GM18951 (cell line): Measurements from ENCODE around the gene SFMBT1.
"Not testable (repeated sequence)": the region's sequence is repeated elsewhere in the genome, so short reads cannot be mapped to it uniquely, and the experiment has no call there.

Experiments used
- POLR2A ChIP-seq: IDR thresholded peaks from 4 replicates; pipeline ENCODE4 v1.6.1; 2011; ENCODE audit warnings: mild to moderate bottlenecking; ENCODE audit not compliant: insufficient read length, insufficient read depth; ENCODE audit errors: extremely low read depth
- in situ Hi-C: fragments of 300-500 bp; cut with MboI; formaldehyde crosslinking; loops from one replicate; pipeline ENCODE4 v1.12.0; 2022; ENCODE audit warnings: low sequenced_read_pairs, mixed read lengths, inconsistent platforms; ENCODE audit not compliant: unreplicated experiment

The SFMBT1 gene

GRCh38 chr3:53039376-53039752 lies 6.5 kb downstream of the SFMBT1 start:
- TF ChIP-seq POLR2A, result no peak
- in situ Hi-C loops, result no loop called here

GRCh38 chr3:53038679-53039375 lies 7.0 kb downstream of the SFMBT1 start:
- in situ Hi-C loops, result no loop called here
- TF ChIP-seq POLR2A, result no peak

GRCh38 chr3:53035825-53036619 lies 9.9 kb downstream of the SFMBT1 start:
- no peak for TF ChIP-seq POLR2A
- in situ Hi-C loops, result no loop called here

- in situ Hi-C loops, result not testable (repeated sequence)
These were observed 10.9 kb downstream of the SFMBT1 start for GRCh38 chr3:53035018-53035417.

- in situ Hi-C loops, result not testable (repeated sequence)
These were observed 11.5 kb downstream of the SFMBT1 start for GRCh38 chr3:53034411-53034810.

- in situ Hi-C loops, result no loop called here
- no peak for TF ChIP-seq POLR2A
These were observed 13.3 kb downstream of the SFMBT1 start for GRCh38 chr3:53032609-53033008.

GRCh38 chr3:53030619-53031449 lies 15.0 kb downstream of the SFMBT1 start:
- TF ChIP-seq POLR2A, result no peak
- in situ Hi-C loops, result no loop called here

GRCh38 chr3:53028641-53029040 lies 17.2 kb downstream of the SFMBT1 start:
- in situ Hi-C loops, result no loop called here
- no peak for TF ChIP-seq POLR2A

- in situ Hi-C loops, result no loop called here
- TF ChIP-seq POLR2A, result no peak
These were observed 18.5 kb downstream of the SFMBT1 start for GRCh38 chr3:53027254-53027844.

- TF ChIP-seq POLR2A, result no peak
- in situ Hi-C loops, result no loop called here
These were observed 19.3 kb downstream of the SFMBT1 start for GRCh38 chr3:53026382-53027162.

GRCh38 chr3:53024315-53024714 lies 21.6 kb downstream of the SFMBT1 start:
- in situ Hi-C loops, result no loop called here
- no peak for TF ChIP-seq POLR2A

- in situ Hi-C loops, result no loop called here
- TF ChIP-seq POLR2A, result no peak
These were observed 22.6 kb downstream of the SFMBT1 start for GRCh38 chr3:53023072-53023823.

- no peak for TF ChIP-seq POLR2A
- in situ Hi-C loops, result no loop called here
These were observed 23.2 kb downstream of the SFMBT1 start for GRCh38 chr3:53022647-53023046.
